IMR-90 (cell line): Measurements from ENCODE around the gene TXNL1. TPM values are rescaled to one million over a fixed set of nuclear protein-coding genes. Genes with fewer than 3 reads are reported as not detected.

Source experiments
- ATAC-seq: fragments of 200-7000 bp; cut with Tn5 transposase; 2 replicates; pipeline ENCODE4 v1.9.1; 2020; ENCODE audit warnings: low read depth, mild to moderate bottlenecking, moderate library complexity
- BruUV-seq: library from RNA; stranded (reverse); fragments of 400-500 nt; replicated peaks from 2 replicates; lab custom pipeline; 2021; lab: Mats Ljungman, UMichigan
- CTCF ChIA-PET: fragments of 300-600 bp; formaldehyde crosslinking; extraction: SDS; loops from one replicate; lab custom pipeline; 2021; ENCODE audit warnings: antibody characterized with exemption; lab: Yijun Ruan, JAX
- POLR2A ChIA-PET: fragments of 300-600 bp; sonication (Branson Sonifier 250); formaldehyde crosslinking; loops from one replicate; lab custom pipeline; 2022; ENCODE audit warnings: antibody characterized with exemption; ENCODE audit not compliant: unreplicated experiment; lab: Charles Lee
- DNase-seq: peaks from one replicate; pipeline ENCODE4 v3.0.0; 2013
- H2AFZ ChIP-seq: replicated peaks from 2 replicates; pipeline ENCODE3; 2013; ENCODE audit warnings: low read length, mild to moderate bottlenecking; ENCODE audit not compliant: poor library complexity
- H2AK5ac ChIP-seq: 2 replicates; pipeline ENCODE4 v1.6.1; 2013; ENCODE audit warnings: low read depth, low read length, inconsistent platforms
- H2AK9ac ChIP-seq: replicated peaks from 2 replicates; pipeline ENCODE3; 2013; ENCODE audit warnings: mild to moderate bottlenecking, low read depth, low read length, moderate library complexity; ENCODE audit not compliant: poor library complexity
- H2BK120ac ChIP-seq: 2 replicates; pipeline ENCODE4 v1.6.1; 2013; ENCODE audit warnings: low read depth, low read length, inconsistent platforms
- H2BK15ac ChIP-seq: 3 replicates; pipeline ENCODE4 v1.6.1; 2013; ENCODE audit warnings: low read depth, low read length, inconsistent platforms
- H2BK20ac ChIP-seq: 2 replicates; pipeline ENCODE4 v1.6.1; 2013; ENCODE audit warnings: low read depth, mild to moderate bottlenecking, inconsistent platforms, low read length, moderate library complexity
- H2BK5ac ChIP-seq: 2 replicates; pipeline ENCODE4 v1.6.1; 2013; ENCODE audit warnings: mild to moderate bottlenecking, low read depth, low read length, inconsistent platforms; ENCODE audit not compliant: poor library complexity, severe bottlenecking
- H3K14ac ChIP-seq: replicated peaks from 2 replicates; pipeline ENCODE4 v1.6.1; 2013; ENCODE audit warnings: low read depth, low read length, inconsistent platforms
- H3K18ac ChIP-seq: 2 replicates; pipeline ENCODE4 v1.6.1; 2013; ENCODE audit warnings: low read depth, low read length, control low read depth
- H3K23ac ChIP-seq: 2 replicates; pipeline ENCODE4 v1.6.1; 2013; ENCODE audit warnings: low read depth, low read length, inconsistent platforms
- H3K27ac ChIP-seq: 2 replicates; pipeline ENCODE4 v1.5.1; 2013; ENCODE audit warnings: mild to moderate bottlenecking, control low read depth, low read length; ENCODE audit not compliant: insufficient read depth
- H3K27me3 ChIP-seq: 2 replicates; pipeline ENCODE4 v1.6.1; 2013; ENCODE audit warnings: low read length; ENCODE audit not compliant: control insufficient read depth, insufficient read depth
- H3K36me3 ChIP-seq: 2 replicates; pipeline ENCODE4 v1.6.1; 2013; ENCODE audit warnings: low read length, mixed read lengths; ENCODE audit not compliant: control insufficient read depth, insufficient read depth
- H3K4ac ChIP-seq: 2 replicates; pipeline ENCODE4 v1.6.1; 2013; ENCODE audit warnings: low read depth, low read length, inconsistent platforms
- H3K4me1 ChIP-seq: 2 replicates; pipeline ENCODE4 v1.6.1; 2013; ENCODE audit warnings: low read length, mixed read lengths; ENCODE audit not compliant: control insufficient read depth, insufficient read depth
- H3K4me2 ChIP-seq: 2 replicates; pipeline ENCODE4 v1.6.1; 2013; ENCODE audit warnings: low read depth, mild to moderate bottlenecking, control low read depth, low read length, moderate library complexity
- H3K4me3 ChIP-seq: 2 replicates; pipeline ENCODE4 v1.5.1; 2013; ENCODE audit warnings: low read depth, mild to moderate bottlenecking, control low read depth, low read length, moderate library complexity; ENCODE audit not compliant: insufficient read depth
- H3K56ac ChIP-seq: 2 replicates; pipeline ENCODE4 v1.6.1; 2013; ENCODE audit warnings: low read length, inconsistent platforms; ENCODE audit not compliant: insufficient read depth; ENCODE audit errors: extremely low read depth
- H3K79me1 ChIP-seq, 2 experiments: 2 replicates each; pipeline ENCODE4 v1.6.1; 2013; ENCODE audit warnings: low read length in 2 of 2, inconsistent platforms in 1 of 2, low read depth in 1 of 2
- H3K9ac ChIP-seq: 2 replicates; pipeline ENCODE4 v1.6.1; 2013; ENCODE audit warnings: low read depth, low read length, control low read depth
- H3K9me1 ChIP-seq: 2 replicates; pipeline ENCODE4 v1.6.1; 2013; ENCODE audit warnings: low read length, inconsistent platforms; ENCODE audit not compliant: insufficient read depth
- H3K9me3 ChIP-seq: 2 replicates; pipeline ENCODE4 v1.6.1; 2013; ENCODE audit warnings: low read length; ENCODE audit not compliant: control insufficient read depth, insufficient read depth
- H4K20me1 ChIP-seq: 2 replicates; pipeline ENCODE4 v1.6.1; 2013; ENCODE audit warnings: low read length, inconsistent platforms; ENCODE audit not compliant: insufficient read depth
- H4K5ac ChIP-seq: 2 replicates; pipeline ENCODE4 v1.6.1; 2013; ENCODE audit warnings: mild to moderate bottlenecking, low read depth, low read length, control low read depth
- H4K8ac ChIP-seq, 2 experiments: 2 replicates each; pipeline ENCODE4 v1.6.1; 2013; ENCODE audit warnings: low read depth in 2 of 2, low read length in 2 of 2, control low read depth in 1 of 2, inconsistent platforms in 1 of 2
- H4K91ac ChIP-seq: 2 replicates; pipeline ENCODE4 v1.6.1; 2013; ENCODE audit warnings: low read depth, low read length, inconsistent platforms; ENCODE audit not compliant: insufficient read depth
- BHLHE40 ChIP-seq: fragments of 150-350 bp; IDR thresholded peaks from 2 replicates; pipeline ENCODE4 v1.6.1; 2016; ENCODE audit warnings: mild to moderate bottlenecking, low read depth, low read length
- CEBPB ChIP-seq: IDR thresholded peaks from 2 replicates; pipeline ENCODE4 v1.6.1; 2012; ENCODE audit warnings: low read depth, low read length, improper control_type of control experiment
- CHD1 ChIP-seq: IDR thresholded peaks from 2 replicates; pipeline ENCODE4 v1.6.1; 2012; ENCODE audit warnings: low read depth, low read length, improper control_type of control experiment
- CTCF ChIP-seq: conservative IDR thresholded peaks from 2 replicates; pipeline ENCODE4 v1.5.1; 2012; ENCODE audit warnings: mild to moderate bottlenecking, low read depth, low read length, improper control_type of control experiment
- ELK1 ChIP-seq: fragments of 150-350 bp; IDR thresholded peaks from 2 replicates; pipeline ENCODE4 v1.6.1; 2016; ENCODE audit warnings: low read depth, mild to moderate bottlenecking, low read length, moderate library complexity, borderline replicate concordance
- FOS ChIP-seq: fragments of 150-350 bp; IDR thresholded peaks from 2 replicates; pipeline ENCODE4 v1.6.1; 2016; ENCODE audit warnings: low read depth, low read length
- MAFK ChIP-seq: IDR thresholded peaks from 2 replicates; pipeline ENCODE4 v1.6.1; 2012; ENCODE audit warnings: low read depth, low read length, improper control_type of control experiment
- MAZ ChIP-seq: IDR thresholded peaks from 2 replicates; pipeline ENCODE4 v1.6.1; 2012; ENCODE audit warnings: low read depth, mild to moderate bottlenecking, low read length, improper control_type of control experiment, moderate library complexity, borderline replicate concordance
- MXI1 ChIP-seq: IDR thresholded peaks from 2 replicates; pipeline ENCODE4 v1.6.1; 2012; ENCODE audit warnings: low read depth, mild to moderate bottlenecking, low read length, moderate library complexity, borderline replicate concordance
- NFE2L2 ChIP-seq: fragments of 150-350 bp; IDR thresholded peaks from 2 replicates; pipeline ENCODE4 v1.6.1; 2016; ENCODE audit warnings: low read depth, mild to moderate bottlenecking, low read length
- POLR2A ChIP-seq: IDR thresholded peaks from 2 replicates; pipeline ENCODE4 v1.6.1; 2012; ENCODE audit warnings: mild to moderate bottlenecking, low read depth, low read length
- RAD21 ChIP-seq: IDR thresholded peaks from 2 replicates; pipeline ENCODE4 v1.6.1; 2012; ENCODE audit warnings: low read length, improper control_type of control experiment
- RCOR1 ChIP-seq: IDR thresholded peaks from 2 replicates; pipeline ENCODE4 v1.6.1; 2012; ENCODE audit warnings: mild to moderate bottlenecking, low read length, improper control_type of control experiment; ENCODE audit not compliant: insufficient replicate concordance
- RFX5 ChIP-seq: IDR thresholded peaks from 2 replicates; pipeline ENCODE4 v1.8.0; 2012; ENCODE audit warnings: low read depth, mild to moderate bottlenecking, low read length, moderate library complexity
- SMC3 ChIP-seq: fragments of 150-350 bp; IDR thresholded peaks from 2 replicates; pipeline ENCODE4 v1.6.1; 2016; ENCODE audit warnings: low read depth, mild to moderate bottlenecking, antibody characterized with exemption, low read length, moderate library complexity
- USF2 ChIP-seq: fragments of 150-350 bp; IDR thresholded peaks from 2 replicates; pipeline ENCODE4 v1.6.1; 2017; ENCODE audit warnings: mild to moderate bottlenecking, antibody characterized with exemption, low read length, low read depth
- dilution Hi-C: fragments of 300-500 bp; cut with HindIII; formaldehyde crosslinking; loops from one replicate; pipeline ENCODE4 v1.14.3; 2018; ENCODE audit warnings: low sequenced_read_pairs; ENCODE audit not compliant: unreplicated experiment
- in situ Hi-C: fragments of 300-500 bp; cut with MboI; formaldehyde crosslinking; loops from 3 replicates; pipeline ENCODE4 v1.14.3; 2019; ENCODE audit warnings: low sequenced_read_pairs, inconsistent platforms, mixed read lengths
- intact Hi-C: fragments of 100-400 bp; cut with micrococcal nuclease; formaldehyde crosslinking; loops from 2 replicates; pipeline ENCODE4 v1.10.0; 2022
- polyA plus RNA-seq, 3 experiments: library from polyadenylated mRNA; depleted of rRNA; stranded (reverse); fragments of >200 nt; gene quantifications; 2 replicates each; pipeline ENCODE4 v1.2.3, GENCODE V29; 2012; ENCODE audit warnings: low replicate concordance in 1 of 3
- total RNA-seq: library from RNA; depleted of rRNA; stranded (reverse); fragments of >200 nt; gene quantifications from 2 replicates; pipeline ENCODE4 v1.2.3, GENCODE V29; 2012

Gene TXNL1
- total and polyA plus RNA-seq, 2 of the 4 experiments (the other 2 are of a cell fraction) = 38.7 to 62.5 TPM

GRCh38 chr18:56647071-56647470 lies 8.7 kb upstream of the TXNL1 start:
- dilution Hi-C loops = no loop called here
- Histone ChIP-seq H3K4me2 (no peak overlapping the region), H3K4me1 (peaks cover 2% of the 10 kb centered on the region; the same call in 1 of the 2 replicates), H3K27ac (no peak overlapping the region), H2AK5ac (no peak overlapping the region), H3K79me1 (peaks cover 5 to 8% of the 10 kb centered on the region in 2 experiments), H3K23ac (no peak overlapping the region), H3K4ac (no peak overlapping the region), H3K9ac (no peak overlapping the region), H3K18ac (no peak overlapping the region), H2AFZ (no peak overlapping the region), H4K20me1 (no peaks in the 10 kb centered on the region), H3K36me3 (no peaks in the 10 kb centered on the region), H3K56ac (no peak overlapping the region), H2AK9ac (no peak overlapping the region), H4K8ac (no peak overlapping the region), H2BK120ac (no peak overlapping the region), H3K9me1 (peaks cover 4% of the 10 kb centered on the region), H3K14ac (no peak overlapping the region), H3K9me3 (no peaks in the 10 kb centered on the region), H3K4me3 (no peak overlapping the region), H4K91ac (no peak overlapping the region), H2BK5ac (no peak overlapping the region), H2BK20ac (no peak overlapping the region), H2BK15ac (no peak overlapping the region), H4K5ac (no peak overlapping the region), H3K27me3 (no peaks in the 10 kb centered on the region)
- CTCF ChIA-PET = no interaction called here
- in situ Hi-C loops = no loop called here
- DNase-seq = no peak
- TF ChIP-seq RCOR1 (no peak), FOS (no peak), POLR2A (no peak), MXI1 (no peak), ELK1 (no peak), MAZ (no peak), CEBPB (no peak), RFX5 (no peak), USF2 (no peak), BHLHE40 (no peak), CHD1 (no peak), RAD21 (no peak), MAFK (no peak), SMC3 (no peak), CTCF (no peak), NFE2L2 (no peak)
- ATAC-seq = no peak
- no TSS peak for BruUV-seq
- intact Hi-C loops = no loop called here
- POLR2A ChIA-PET = no interaction called here
